HepG2 (cell line): ENCODE measurements around the gene TJAP1. TPM values are rescaled to one million over a fixed set of nuclear protein-coding genes. Genes with fewer than 3 reads are reported as not detected.

Experiments
- AHDC1 ChIP-seq: sonication (generic); formaldehyde crosslinking; IDR thresholded peaks from 2 replicates; pipeline ENCODE4 v1.5.1; 2020; ENCODE audit warnings: mild to moderate bottlenecking, missing genetic modification reagents, borderline replicate concordance
- CREBL2 ChIP-seq: sonication (generic); formaldehyde crosslinking; IDR thresholded peaks from 2 replicates; pipeline ENCODE4 v1.8.1; 2023; ENCODE audit warnings: missing genetic modification reagents, mild to moderate bottlenecking, borderline replicate concordance
- ERF ChIP-seq: IDR thresholded peaks from 2 replicates; pipeline ENCODE4 v1.6.1; 2018; ENCODE audit warnings: missing biosample characterization, missing genetic modification reagents
- FLYWCH1 ChIP-seq: sonication (generic); formaldehyde crosslinking; IDR thresholded peaks from 2 replicates; pipeline ENCODE4 v1.8.1; 2023; ENCODE audit warnings: mild to moderate bottlenecking, missing genetic modification reagents
- FOXP4 ChIP-seq: sonication (generic); formaldehyde crosslinking; IDR thresholded peaks from 2 replicates; pipeline ENCODE4 v1.4.0; 2020; ENCODE audit warnings: missing genetic modification reagents
- GATA4 ChIP-seq: sonication (generic); IDR thresholded peaks from 2 replicates; pipeline ENCODE4 v1.6.1; 2016; ENCODE audit warnings: antibody characterized with exemption, low read depth, borderline replicate concordance
- KDM4B ChIP-seq: sonication (generic); formaldehyde crosslinking; IDR thresholded peaks from 2 replicates; pipeline ENCODE4 v1.4.0; 2020; ENCODE audit warnings: missing genetic modification reagents
- KDM6A ChIP-seq: IDR thresholded peaks from 2 replicates; pipeline ENCODE4 v1.6.1; 2016; ENCODE audit warnings: low read depth
- THAP11 ChIP-seq: IDR thresholded peaks from 2 replicates; pipeline ENCODE4 v1.6.1; 2016; ENCODE audit warnings: missing biosample characterization, missing genetic modification reagents
- XRCC5 ChIP-seq: fragments of 200-400 bp; formaldehyde crosslinking; optimal IDR thresholded peaks from 2 replicates; pipeline ENCODE3; 2017; ENCODE audit warnings: mild to moderate bottlenecking, low read length
- ZBTB21 ChIP-seq: sonication (generic); formaldehyde crosslinking; IDR thresholded peaks from 2 replicates; pipeline ENCODE4 v1.4.0; 2020; ENCODE audit warnings: missing genetic modification reagents
- ZGPAT ChIP-seq: IDR thresholded peaks from 2 replicates; pipeline ENCODE4 v1.6.1; 2016; ENCODE audit warnings: mild to moderate bottlenecking
- ZNF263 ChIP-seq: sonication (generic); formaldehyde crosslinking; IDR thresholded peaks from 2 replicates; pipeline ENCODE4 v1.4.0; 2020; ENCODE audit warnings: missing genetic modification reagents
- ZNF333 ChIP-seq: sonication (generic); formaldehyde crosslinking; IDR thresholded peaks from 2 replicates; pipeline ENCODE4 v1.4.0; 2020; ENCODE audit warnings: mild to moderate bottlenecking, missing genetic modification reagents, borderline replicate concordance
- ZNF460 ChIP-seq: sonication (generic); formaldehyde crosslinking; IDR thresholded peaks from 2 replicates; pipeline ENCODE4 v1.5.1; 2020; ENCODE audit warnings: missing genetic modification reagents, mild to moderate bottlenecking, borderline replicate concordance
- ZNF468 ChIP-seq: sonication (generic); formaldehyde crosslinking; IDR thresholded peaks from 2 replicates; pipeline ENCODE4 v1.8.0; 2022; ENCODE audit warnings: mild to moderate bottlenecking, moderate library complexity, missing genetic modification reagents
- ZNF503 ChIP-seq: sonication (generic); formaldehyde crosslinking; IDR thresholded peaks from 2 replicates; pipeline ENCODE4 v1.4.0; 2020; ENCODE audit warnings: missing genetic modification reagents
- polyA plus RNA-seq, 8 experiments: library from polyadenylated mRNA; depleted of rRNA in 3 of 8; stranded (reverse) in 7 of 8; unstranded in 1 of 8; fragments of >200 nt; fragmentation: Illumina TruSeq in 4 of 8; extraction: Trizol in 4 of 8; gene quantifications; 2 replicates each; pipeline versions ENCODE4 v1.2.1 to v1.2.3, GENCODE V29; 2011 to 2016; ENCODE audit warnings: low read depth in 4 of 8, missing spikeins in 1 of 8, mixed read lengths in 1 of 8; ENCODE audit not compliant: insufficient read depth in 1 of 8
- total RNA-seq, 5 experiments: library from RNA; depleted of rRNA; stranded (reverse); fragments of >200 nt; fragmentation: Illumina TruSeq; extraction: Trizol; gene quantifications; 2 replicates each; pipeline ENCODE4 v1.2.3, GENCODE V29; 2016; ENCODE audit warnings: low read depth in 1 of 5

TJAP1 gene
- total and polyA plus RNA-seq, 2 of the 13 experiments (the other 11 are each of a cell fraction or from before 2014, with no cell fraction given), result 15.7 to 41.6 TPM

GRCh38 chr6:43490523-43490939, 13.2 kb downstream of the TJAP1 start (continued):
- TF ChIP-seq ZNF503 (peak; percentile 90; the same call in 1 of the 2 replicates), ZNF263 (CRISPR knock-in tag) (0 out of 2 replicates have a peak, but pooled peaks have one; percentile 60), CREBL2 (no peak), XRCC5 (peak; percentile 82), KDM6A (CRISPR knock-in tag) (peak; percentile 94), ZNF468 (no peak), THAP11 (CRISPR knock-in tag) (peak; percentile 47; the same call in 1 of the 2 replicates), ERF (CRISPR knock-in tag) (peak; percentile 79; the same call in 1 of the 2 replicates), KDM4B (CRISPR knock-in tag) (0 out of 2 replicates have a peak, but pooled peaks have one; percentile 47), ZGPAT (peak; percentile 94), FLYWCH1 (CRISPR knock-in tag) (peak; percentile 58; the same call in 1 of the 2 replicates), ZNF333 (CRISPR knock-in tag) (no peak), ZBTB21 (CRISPR knock-in tag) (no peak), AHDC1 (CRISPR knock-in tag) (no peak), FOXP4 (CRISPR knock-in tag) (peak; percentile 86), GATA4 (0 out of 2 replicates have a peak, but pooled peaks have one; percentile 57), ZNF460 (CRISPR knock-in tag) (peak; percentile 88; the same call in 1 of the 2 replicates)
